Tibial nerve (tissue), 4 donors: ENCODE data around the gene IQGAP2. TPM values are rescaled to one million over a fixed set of nuclear protein-coding genes. Genes with fewer than 3 reads are reported as not detected.
A peak's percentile ranks its signal among the peaks of the same experiment; 100 is the strongest.
"Not testable (repeated sequence)": the region's sequence is repeated elsewhere in the genome, so short reads cannot be mapped to it uniquely, and the experiment has no call there.

Experiments used
- DNase-seq, 2 donors: peaks; one replicate each; pipeline ENCODE4 v3.0.0-alpha.2; 2019; ENCODE audit warnings: low spot score in 2 of 2
- H3K27ac ChIP-seq, 4 donors: fragments of 200-600 bp; sonication (generic) in 3 of 4; one replicate each; pipeline ENCODE4 v1.5.1; 2017 to 2019; ENCODE audit warnings: mild to moderate bottlenecking in 1 of 4
- H3K27me3 ChIP-seq, 2 donors: fragments of 200-600 bp; sonication (generic) in 1 of 2; one replicate each; pipeline versions ENCODE4 v1.5.1 to v1.6.0; 2017 to 2019
- H3K36me3 ChIP-seq, 3 donors: fragments of 200-600 bp; sonication (generic); one replicate each; pipeline ENCODE4 v1.5.1; 2018 to 2019
- H3K4me1 ChIP-seq, 4 donors: fragments of 200-600 bp; sonication (generic) in 3 of 4; one replicate each; pipeline ENCODE4 v1.5.1; 2017 to 2019
- H3K4me3 ChIP-seq, 4 donors: fragments of 200-600 bp; sonication (generic) in 3 of 4; one replicate each; pipeline ENCODE4 v1.5.1; 2017 to 2019; ENCODE audit warnings: mild to moderate bottlenecking in 1 of 4, moderate library complexity in 1 of 4
- H3K9me3 ChIP-seq, 4 donors: fragments of 200-600 bp; sonication (generic) in 3 of 4; one replicate each; pipeline ENCODE4 v1.5.1; 2017 to 2019
- CTCF ChIP-seq, 5 experiments: fragments of 200-600 bp in 3 of 5; fragments of 450-650 bp in 2 of 5; sonication (generic) in 3 of 5; IDR thresholded peaks; one replicate each; pipeline ENCODE4 v1.5.1; 2016 to 2019; ENCODE audit warnings: antibody characterized with exemption in 5 of 5, mild to moderate bottlenecking in 3 of 5, moderate library complexity in 2 of 5
- EP300 ChIP-seq, 2 donors: sonication (generic); formaldehyde crosslinking; IDR thresholded peaks; one replicate each; pipeline ENCODE4 v1.6.1; 2017; ENCODE audit warnings: antibody characterized with exemption in 2 of 2, mild to moderate bottlenecking in 1 of 2
- POLR2A ChIP-seq, 2 donors: fragments of 450-650 bp; IDR thresholded peaks; one replicate each; pipeline ENCODE4 v1.6.1; 2017; ENCODE audit warnings: antibody characterized with exemption in 2 of 2, mild to moderate bottlenecking in 2 of 2, moderate library complexity in 2 of 2
- WGBS, 2 donors: methylation state at CpG; one replicate each; pipeline ENCODE4 v1.1.5; 2018; 5-methylcytosine and 5-hydroxymethylcytosine counted together
- total RNA-seq, 4 donors: library from RNA; depleted of rRNA; stranded (reverse); fragments of >200 nt; gene quantifications; one replicate each; pipeline ENCODE4 v1.1.0, GENCODE V29; 2016

IQGAP2 gene
- total RNA-seq, 4 donors from 2014 or later = 42.8 to 58.2 (median 52.3) TPM

GRCh38 chr5:76427206-76428140, 24.4 kb downstream of the IQGAP2 start:
- DNase-seq = no peak
- peaks cover 0 to 26% (median 9%) of the 10 kb centered on the region in 4 donors for H3K4me1 ChIP-seq
- H3K27me3 ChIP-seq = no peaks in the 10 kb centered on the region
- no peaks in the 10 kb centered on the region for H3K36me3 ChIP-seq
- H3K4me3 ChIP-seq = no peak overlapping the region
- 57 to 60% methylated on average over 14 of the region's 14 CpGs for WGBS, 2 donors
- no peak overlapping the region for H3K27ac ChIP-seq
- TF ChIP-seq POLR2A (IDR thresholded peaks at IDR 0.05) = no peak
- TF ChIP-seq CTCF (IDR thresholded peaks at IDR 0.05) = no peak
- no peak for TF ChIP-seq EP300 (IDR thresholded peaks at IDR 0.05)
- H3K9me3 ChIP-seq = no peaks in the 10 kb centered on the region

GRCh38 chr5:76428550-76428949, 25.5 kb downstream of the IQGAP2 start:
- 98 to 99% methylated on average over 6 of the region's 6 CpGs for WGBS, 2 donors
- not testable (repeated sequence) for DNase-seq

GRCh38 chr5:76433261-76433660, 30.2 kb downstream of the IQGAP2 start:
- H3K36me3 ChIP-seq = no peaks in the 10 kb centered on the region
- DNase-seq = no peak
- no peak overlapping the region for H3K4me3 ChIP-seq
- no peaks in the 10 kb centered on the region for H3K27me3 ChIP-seq
- no peaks in the 10 kb centered on the region for H3K4me1 ChIP-seq
- peak overlapping the region in 1 of 4 donors; percentile 13 for H3K27ac ChIP-seq
- TF ChIP-seq EP300 (IDR thresholded peaks at IDR 0.05) = no peak
- TF ChIP-seq POLR2A (IDR thresholded peaks at IDR 0.05) = no peak
- TF ChIP-seq CTCF (IDR thresholded peaks at IDR 0.05) = no peak
- H3K9me3 ChIP-seq = peaks cover 0 to 12% (median 0%) of the 10 kb centered on the region in 4 donors
- WGBS, 2 donors = 19 to 42% methylated on average over 1 of the region's 1 CpG

More at GRCh38 chr5:76428550-76428949, 25.5 kb downstream of the IQGAP2 start:
- H3K4me3 ChIP-seq, H3K27ac ChIP-seq, H3K9me3 ChIP-seq, H3K27me3 ChIP-seq, H3K36me3 ChIP-seq: not testable (repeated sequence)
- H3K4me1 ChIP-seq = peaks cover 0 to 24% (median 9%) of the 10 kb centered on the region in 4 donors

- DNase-seq, H3K4me3 ChIP-seq, H3K36me3 ChIP-seq, H3K27me3 ChIP-seq, H3K27ac ChIP-seq: not testable (repeated sequence)
- Histone ChIP-seq H3K9me3 (peaks cover 0 to 16% (median 2%) of the 10 kb centered on the region in 4 donors), H3K4me1 (peaks cover 0 to 14% (median 0%) of the 10 kb centered on the region in 4 donors)
- 87 to 89% methylated on average over 3 of the region's 3 CpGs for WGBS, 2 donors
These were observed 34.4 kb downstream of the IQGAP2 start for GRCh38 chr5:76437507-76437906.

- Histone ChIP-seq H3K36me3 (no peaks in the 10 kb centered on the region), H3K27ac (no peak overlapping the region), H3K4me3 (no peak overlapping the region), H3K9me3 (peaks cover 0 to 16% (median 2%) of the 10 kb centered on the region in 4 donors), H3K4me1 (peaks cover 0 to 19% (median 0%) of the 10 kb centered on the region in 4 donors), H3K27me3 (no peaks in the 10 kb centered on the region)
- 65 to 79% methylated on average over 1 of the region's 1 CpG for WGBS, 2 donors
- no peak for DNase-seq
- no peak for TF ChIP-seq POLR2A (IDR thresholded peaks at IDR 0.05)
- no peak for TF ChIP-seq CTCF (IDR thresholded peaks at IDR 0.05)
- TF ChIP-seq EP300 (IDR thresholded peaks at IDR 0.05) = no peak
These were observed 34.9 kb downstream of the IQGAP2 start for GRCh38 chr5:76438025-76438424.

GRCh38 chr5:76439201-76439600, 36.1 kb downstream of the IQGAP2 start:
- 87 to 95% methylated on average over 1 of the region's 1 CpG for WGBS, 2 donors
- peaks cover 0 to 30% (median 0%) of the 10 kb centered on the region in 4 donors for H3K4me1 ChIP-seq
- H3K36me3 ChIP-seq = no peaks in the 10 kb centered on the region
- H3K9me3 ChIP-seq = peaks cover 0 to 16% (median 2%) of the 10 kb centered on the region in 4 donors
- no peaks in the 10 kb centered on the region for H3K27me3 ChIP-seq
- DNase-seq = no peak
- H3K27ac ChIP-seq = no peak overlapping the region
- no peak for TF ChIP-seq EP300 (IDR thresholded peaks at IDR 0.05)
- TF ChIP-seq POLR2A (IDR thresholded peaks at IDR 0.05) = no peak
- no peak for TF ChIP-seq CTCF (IDR thresholded peaks at IDR 0.05)
- no peak overlapping the region for H3K4me3 ChIP-seq
